ENCODE measurements around the gene URB1.

The URB1 gene

GRCh38 chr21:32414579-32415358 lies 22.0 kb upstream of the URB1 start:
- TF ChIP-seq, protein P1, sequence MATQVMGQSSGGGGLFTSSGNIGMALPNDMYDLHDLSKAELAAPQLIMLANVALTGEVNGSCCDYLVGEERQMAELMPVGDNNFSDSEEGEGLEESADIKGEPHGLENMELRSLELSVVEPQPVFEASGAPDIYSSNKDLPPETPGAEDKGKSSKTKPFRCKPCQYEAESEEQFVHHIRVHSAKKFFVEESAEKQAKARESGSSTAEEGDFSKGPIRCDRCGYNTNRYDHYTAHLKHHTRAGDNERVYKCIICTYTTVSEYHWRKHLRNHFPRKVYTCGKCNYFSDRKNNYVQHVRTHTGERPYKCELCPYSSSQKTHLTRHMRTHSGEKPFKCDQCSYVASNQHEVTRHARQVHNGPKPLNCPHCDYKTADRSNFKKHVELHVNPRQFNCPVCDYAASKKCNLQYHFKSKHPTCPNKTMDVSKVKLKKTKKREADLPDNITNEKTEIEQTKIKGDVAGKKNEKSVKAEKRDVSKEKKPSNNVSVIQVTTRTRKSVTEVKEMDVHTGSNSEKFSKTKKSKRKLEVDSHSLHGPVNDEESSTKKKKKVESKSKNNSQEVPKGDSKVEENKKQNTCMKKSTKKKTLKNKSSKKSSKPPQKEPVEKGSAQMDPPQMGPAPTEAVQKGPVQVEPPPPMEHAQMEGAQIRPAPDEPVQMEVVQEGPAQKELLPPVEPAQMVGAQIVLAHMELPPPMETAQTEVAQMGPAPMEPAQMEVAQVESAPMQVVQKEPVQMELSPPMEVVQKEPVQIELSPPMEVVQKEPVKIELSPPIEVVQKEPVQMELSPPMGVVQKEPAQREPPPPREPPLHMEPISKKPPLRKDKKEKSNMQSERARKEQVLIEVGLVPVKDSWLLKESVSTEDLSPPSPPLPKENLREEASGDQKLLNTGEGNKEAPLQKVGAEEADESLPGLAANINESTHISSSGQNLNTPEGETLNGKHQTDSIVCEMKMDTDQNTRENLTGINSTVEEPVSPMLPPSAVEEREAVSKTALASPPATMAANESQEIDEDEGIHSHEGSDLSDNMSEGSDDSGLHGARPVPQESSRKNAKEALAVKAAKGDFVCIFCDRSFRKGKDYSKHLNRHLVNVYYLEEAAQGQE (IDR thresholded peaks at IDR 0.05; ENCODE audit: insufficient read depth in 1 of 2, low read depth in 2 of 2, low read length in 2 of 2): no peak
- no peak for TF ChIP-seq FOXP2 (optimal IDR thresholded peaks at IDR 0.05; ENCODE audit: borderline replicate concordance, extremely low read depth, extremely low read length, insufficient read depth)
- no peak for TF ChIP-seq TAF1 (IDR thresholded peaks at IDR 0.05; ENCODE audit: borderline replicate concordance, insufficient read depth, low read length)
- TF ChIP-seq POLR2AphosphoS5 (IDR thresholded peaks at IDR 0.05; ENCODE audit: low read depth, low read length): no peak
- TF ChIP-seq SIN3A (IDR thresholded peaks at IDR 0.05; ENCODE audit: borderline replicate concordance, insufficient read depth, low read length): no peak

GRCh38 chr21:32413697-32414578 lies 21.1 kb upstream of the URB1 start:
- TF ChIP-seq FOXP2 (optimal IDR thresholded peaks at IDR 0.05; ENCODE audit: borderline replicate concordance, extremely low read depth, extremely low read length, insufficient read depth) (no peak), POLR2AphosphoS5 (IDR thresholded peaks at IDR 0.05; ENCODE audit: low read depth, low read length) (no peak), SIN3A (IDR thresholded peaks at IDR 0.05; ENCODE audit: borderline replicate concordance, insufficient read depth, low read length) (no peak), TAF1 (IDR thresholded peaks at IDR 0.05; ENCODE audit: borderline replicate concordance, insufficient read depth, low read length) (no peak)
- TF ChIP-seq, protein P1 (IDR thresholded peaks at IDR 0.05; ENCODE audit: insufficient read depth in 1 of 2, low read depth in 2 of 2, low read length in 2 of 2): no peak

- TF ChIP-seq FOXP2 (optimal IDR thresholded peaks at IDR 0.05; ENCODE audit: borderline replicate concordance, extremely low read depth, extremely low read length, insufficient read depth) (no peak), POLR2AphosphoS5 (IDR thresholded peaks at IDR 0.05; ENCODE audit: low read depth, low read length) (no peak), SIN3A (IDR thresholded peaks at IDR 0.05; ENCODE audit: borderline replicate concordance, insufficient read depth, low read length) (no peak), TAF1 (IDR thresholded peaks at IDR 0.05; ENCODE audit: borderline replicate concordance, insufficient read depth, low read length) (no peak)
- TF ChIP-seq, protein P1 (IDR thresholded peaks at IDR 0.05; ENCODE audit: insufficient read depth in 1 of 2, low read depth in 2 of 2, low read length in 2 of 2): no peak
Measured at GRCh38 chr21:32413015-32413504, 20.2 kb upstream of the URB1 start.

GRCh38 chr21:32412162-32413014 lies 19.6 kb upstream of the URB1 start, which contains the start of gene EVA1C:
EVA1C (plus strand) TSS chr21:32412706; CDS start chr21:32412854, 148 bp downstream.
- TF ChIP-seq FOXP2 (optimal IDR thresholded peaks at IDR 0.05; ENCODE audit: borderline replicate concordance, extremely low read depth, extremely low read length, insufficient read depth) (peak; percentile 10), TAF1 (IDR thresholded peaks at IDR 0.05; ENCODE audit: borderline replicate concordance, insufficient read depth, low read length) (no peak)
